ENCODE results near the gene LRRC2. TPM values are rescaled to one million over a fixed set of nuclear protein-coding genes. Genes with fewer than 3 reads are reported as not detected.

LRRC2 gene
- total and polyA plus RNA-seq, 9 of the 15 experiments (the other 6 are each of a cell fraction or from before 2014, with no cell fraction given), result 0.01 to 0.04 (median 0.03) TPM; not detected in 5

GRCh38 chr3:46498916-46499519 is 67.1 kb downstream of the LRRC2 start (continued):
- TF ChIP-seq, protein P1, sequence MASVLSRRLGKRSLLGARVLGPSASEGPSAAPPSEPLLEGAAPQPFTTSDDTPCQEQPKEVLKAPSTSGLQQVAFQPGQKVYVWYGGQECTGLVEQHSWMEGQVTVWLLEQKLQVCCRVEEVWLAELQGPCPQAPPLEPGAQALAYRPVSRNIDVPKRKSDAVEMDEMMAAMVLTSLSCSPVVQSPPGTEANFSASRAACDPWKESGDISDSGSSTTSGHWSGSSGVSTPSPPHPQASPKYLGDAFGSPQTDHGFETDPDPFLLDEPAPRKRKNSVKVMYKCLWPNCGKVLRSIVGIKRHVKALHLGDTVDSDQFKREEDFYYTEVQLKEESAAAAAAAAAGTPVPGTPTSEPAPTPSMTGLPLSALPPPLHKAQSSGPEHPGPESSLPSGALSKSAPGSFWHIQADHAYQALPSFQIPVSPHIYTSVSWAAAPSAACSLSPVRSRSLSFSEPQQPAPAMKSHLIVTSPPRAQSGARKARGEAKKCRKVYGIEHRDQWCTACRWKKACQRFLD (CRISPR knock-in tag; IDR thresholded peaks at IDR 0.05), result no peak
- no peak for TF ChIP-seq EP300 (IDR thresholded peaks at IDR 0.05; ENCODE audit: low read length)
- no peak for TF ChIP-seq ZBTB17 (CRISPR knock-in tag; IDR thresholded peaks at IDR 0.05)
- TF ChIP-seq, protein P2, sequence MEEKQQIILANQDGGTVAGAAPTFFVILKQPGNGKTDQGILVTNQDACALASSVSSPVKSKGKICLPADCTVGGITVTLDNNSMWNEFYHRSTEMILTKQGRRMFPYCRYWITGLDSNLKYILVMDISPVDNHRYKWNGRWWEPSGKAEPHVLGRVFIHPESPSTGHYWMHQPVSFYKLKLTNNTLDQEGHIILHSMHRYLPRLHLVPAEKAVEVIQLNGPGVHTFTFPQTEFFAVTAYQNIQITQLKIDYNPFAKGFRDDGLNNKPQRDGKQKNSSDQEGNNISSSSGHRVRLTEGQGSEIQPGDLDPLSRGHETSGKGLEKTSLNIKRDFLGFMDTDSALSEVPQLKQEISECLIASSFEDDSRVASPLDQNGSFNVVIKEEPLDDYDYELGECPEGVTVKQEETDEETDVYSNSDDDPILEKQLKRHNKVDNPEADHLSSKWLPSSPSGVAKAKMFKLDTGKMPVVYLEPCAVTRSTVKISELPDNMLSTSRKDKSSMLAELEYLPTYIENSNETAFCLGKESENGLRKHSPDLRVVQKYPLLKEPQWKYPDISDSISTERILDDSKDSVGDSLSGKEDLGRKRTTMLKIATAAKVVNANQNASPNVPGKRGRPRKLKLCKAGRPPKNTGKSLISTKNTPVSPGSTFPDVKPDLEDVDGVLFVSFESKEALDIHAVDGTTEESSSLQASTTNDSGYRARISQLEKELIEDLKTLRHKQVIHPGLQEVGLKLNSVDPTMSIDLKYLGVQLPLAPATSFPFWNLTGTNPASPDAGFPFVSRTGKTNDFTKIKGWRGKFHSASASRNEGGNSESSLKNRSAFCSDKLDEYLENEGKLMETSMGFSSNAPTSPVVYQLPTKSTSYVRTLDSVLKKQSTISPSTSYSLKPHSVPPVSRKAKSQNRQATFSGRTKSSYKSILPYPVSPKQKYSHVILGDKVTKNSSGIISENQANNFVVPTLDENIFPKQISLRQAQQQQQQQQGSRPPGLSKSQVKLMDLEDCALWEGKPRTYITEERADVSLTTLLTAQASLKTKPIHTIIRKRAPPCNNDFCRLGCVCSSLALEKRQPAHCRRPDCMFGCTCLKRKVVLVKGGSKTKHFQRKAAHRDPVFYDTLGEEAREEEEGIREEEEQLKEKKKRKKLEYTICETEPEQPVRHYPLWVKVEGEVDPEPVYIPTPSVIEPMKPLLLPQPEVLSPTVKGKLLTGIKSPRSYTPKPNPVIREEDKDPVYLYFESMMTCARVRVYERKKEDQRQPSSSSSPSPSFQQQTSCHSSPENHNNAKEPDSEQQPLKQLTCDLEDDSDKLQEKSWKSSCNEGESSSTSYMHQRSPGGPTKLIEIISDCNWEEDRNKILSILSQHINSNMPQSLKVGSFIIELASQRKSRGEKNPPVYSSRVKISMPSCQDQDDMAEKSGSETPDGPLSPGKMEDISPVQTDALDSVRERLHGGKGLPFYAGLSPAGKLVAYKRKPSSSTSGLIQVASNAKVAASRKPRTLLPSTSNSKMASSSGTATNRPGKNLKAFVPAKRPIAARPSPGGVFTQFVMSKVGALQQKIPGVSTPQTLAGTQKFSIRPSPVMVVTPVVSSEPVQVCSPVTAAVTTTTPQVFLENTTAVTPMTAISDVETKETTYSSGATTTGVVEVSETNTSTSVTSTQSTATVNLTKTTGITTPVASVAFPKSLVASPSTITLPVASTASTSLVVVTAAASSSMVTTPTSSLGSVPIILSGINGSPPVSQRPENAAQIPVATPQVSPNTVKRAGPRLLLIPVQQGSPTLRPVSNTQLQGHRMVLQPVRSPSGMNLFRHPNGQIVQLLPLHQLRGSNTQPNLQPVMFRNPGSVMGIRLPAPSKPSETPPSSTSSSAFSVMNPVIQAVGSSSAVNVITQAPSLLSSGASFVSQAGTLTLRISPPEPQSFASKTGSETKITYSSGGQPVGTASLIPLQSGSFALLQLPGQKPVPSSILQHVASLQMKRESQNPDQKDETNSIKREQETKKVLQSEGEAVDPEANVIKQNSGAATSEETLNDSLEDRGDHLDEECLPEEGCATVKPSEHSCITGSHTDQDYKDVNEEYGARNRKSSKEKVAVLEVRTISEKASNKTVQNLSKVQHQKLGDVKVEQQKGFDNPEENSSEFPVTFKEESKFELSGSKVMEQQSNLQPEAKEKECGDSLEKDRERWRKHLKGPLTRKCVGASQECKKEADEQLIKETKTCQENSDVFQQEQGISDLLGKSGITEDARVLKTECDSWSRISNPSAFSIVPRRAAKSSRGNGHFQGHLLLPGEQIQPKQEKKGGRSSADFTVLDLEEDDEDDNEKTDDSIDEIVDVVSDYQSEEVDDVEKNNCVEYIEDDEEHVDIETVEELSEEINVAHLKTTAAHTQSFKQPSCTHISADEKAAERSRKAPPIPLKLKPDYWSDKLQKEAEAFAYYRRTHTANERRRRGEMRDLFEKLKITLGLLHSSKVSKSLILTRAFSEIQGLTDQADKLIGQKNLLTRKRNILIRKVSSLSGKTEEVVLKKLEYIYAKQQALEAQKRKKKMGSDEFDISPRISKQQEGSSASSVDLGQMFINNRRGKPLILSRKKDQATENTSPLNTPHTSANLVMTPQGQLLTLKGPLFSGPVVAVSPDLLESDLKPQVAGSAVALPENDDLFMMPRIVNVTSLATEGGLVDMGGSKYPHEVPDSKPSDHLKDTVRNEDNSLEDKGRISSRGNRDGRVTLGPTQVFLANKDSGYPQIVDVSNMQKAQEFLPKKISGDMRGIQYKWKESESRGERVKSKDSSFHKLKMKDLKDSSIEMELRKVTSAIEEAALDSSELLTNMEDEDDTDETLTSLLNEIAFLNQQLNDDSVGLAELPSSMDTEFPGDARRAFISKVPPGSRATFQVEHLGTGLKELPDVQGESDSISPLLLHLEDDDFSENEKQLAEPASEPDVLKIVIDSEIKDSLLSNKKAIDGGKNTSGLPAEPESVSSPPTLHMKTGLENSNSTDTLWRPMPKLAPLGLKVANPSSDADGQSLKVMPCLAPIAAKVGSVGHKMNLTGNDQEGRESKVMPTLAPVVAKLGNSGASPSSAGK (IDR thresholded peaks at IDR 0.05), result no peak; the same call in 1 of the 2 replicates
- TF ChIP-seq HNRNPK (IDR thresholded peaks at IDR 0.05; ENCODE audit: low read depth, low read length, poor library complexity, severe bottlenecking), result no peak
